ENCODE data around the gene MEGF8. TPM values are rescaled to one million over a fixed set of nuclear protein-coding genes. Genes with fewer than 3 reads are reported as not detected.

The MEGF8 gene
- total RNA-seq, 4 donors from 2014 or later, result 10.7 to 21.5 (median 16.1) TPM

GRCh38 chr19:42388851-42389489 is 63.5 kb downstream of the MEGF8 start:
- Histone ChIP-seq H3K9me3 (no peaks in the 10 kb centered on the region), H3K27ac (no peak overlapping the region), H3K36me3 (no peaks in the 10 kb centered on the region), H3K4me3 (no peak overlapping the region), H3K4me1 (peaks cover 11% of the 10 kb centered on the region), H3K27me3 (peaks cover 21% of the 10 kb centered on the region)
- TF ChIP-seq CTCF (IDR thresholded peaks at IDR 0.05), result no peak
- TF ChIP-seq EP300 (IDR thresholded peaks at IDR 0.05), result no peak
- TF ChIP-seq POLR2AphosphoS5 (IDR thresholded peaks at IDR 0.05), result no peak
- TF ChIP-seq POLR2A (IDR thresholded peaks at IDR 0.05), result no peak
- 67% methylated on average over 20 of the region's 20 CpGs for WGBS
- DNase-seq (ENCODE audit: low spot score in 2 of 2), result no peak

GRCh38 chr19:42389899-42390298 is 64.5 kb downstream of the MEGF8 start, which contains the start of gene CNFN:
CNFN (minus strand) TSS chr19:42390297; CDS start chr19:42389037, 1,260 bp downstream.
- Histone ChIP-seq H3K36me3 (no peaks in the 10 kb centered on the region), H3K27ac (no peak within 1 kb of the TSS), H3K4me3 (no peak within 1 kb of the TSS), H3K9me3 (no peaks in the 10 kb centered on the region), H3K4me1 (peaks cover 11% of the 10 kb centered on the region), H3K27me3 (peaks cover 21% of the 10 kb centered on the region)
- DNase-seq (ENCODE audit: low spot score in 2 of 2), result no peak
- TF ChIP-seq POLR2A (IDR thresholded peaks at IDR 0.05), result no peak
- TF ChIP-seq EP300 (IDR thresholded peaks at IDR 0.05), result no peak
- no peak for TF ChIP-seq CTCF (IDR thresholded peaks at IDR 0.05)
- TF ChIP-seq POLR2AphosphoS5 (IDR thresholded peaks at IDR 0.05), result no peak
- WGBS, result 43% methylated on average over 12 of the region's 12 CpGs

GRCh38 chr19:42392165-42392564 is 66.7 kb downstream of the MEGF8 start:
- whole genome bisulfite sequencing, result 80% methylated on average over 4 of the region's 4 CpGs
- H3K36me3 ChIP-seq, result no peaks in the 10 kb centered on the region
- H3K4me1 ChIP-seq, result peaks cover 5% of the 10 kb centered on the region
- H3K9me3 ChIP-seq, result no peaks in the 10 kb centered on the region
- peaks cover 21% of the 10 kb centered on the region for H3K27me3 ChIP-seq
- TF ChIP-seq POLR2A (IDR thresholded peaks at IDR 0.05) (no peak), EP300 (IDR thresholded peaks at IDR 0.05) (no peak), CTCF (IDR thresholded peaks at IDR 0.05) (no peak), POLR2AphosphoS5 (IDR thresholded peaks at IDR 0.05) (no peak)
- no peak overlapping the region for H3K4me3 ChIP-seq
- DNase-seq (ENCODE audit: low spot score in 2 of 2), result no peak
- H3K27ac ChIP-seq, result peak overlapping the region; percentile 5

GRCh38 chr19:42394751-42395150 is 69.3 kb downstream of the MEGF8 start:
- Histone ChIP-seq H3K36me3 (no peaks in the 10 kb centered on the region), H3K27ac (no peak overlapping the region), H3K27me3 (peaks cover 9% of the 10 kb centered on the region), H3K4me1 (peaks cover 12% of the 10 kb centered on the region), H3K4me3 (no peak overlapping the region), H3K9me3 (no peaks in the 10 kb centered on the region)
- DNase-seq (ENCODE audit: low spot score in 2 of 2), result no peak
- TF ChIP-seq POLR2AphosphoS5 (IDR thresholded peaks at IDR 0.05), result no peak
- TF ChIP-seq POLR2A (IDR thresholded peaks at IDR 0.05), result no peak
- TF ChIP-seq EP300 (IDR thresholded peaks at IDR 0.05), result no peak
- no peak for TF ChIP-seq CTCF (IDR thresholded peaks at IDR 0.05)
- 80% methylated on average over 8 of the region's 8 CpGs for WGBS

GRCh38 chr19:42396381-42397262 is 71.2 kb downstream of the MEGF8 start:
- peak; percentile 99 for DNase-seq (ENCODE audit: low spot score in 2 of 2)
- Histone ChIP-seq H3K27ac (peak overlapping the region; percentile 85), H3K9me3 (no peaks in the 10 kb centered on the region), H3K4me3 (peak overlapping the region; percentile 47), H3K27me3 (no peaks in the 10 kb centered on the region), H3K36me3 (no peaks in the 10 kb centered on the region), H3K4me1 (peaks cover 20% of the 10 kb centered on the region)
- 4% methylated on average over 30 of the region's 42 CpGs for WGBS
- TF ChIP-seq POLR2A (IDR thresholded peaks at IDR 0.05), result peak in 1 of 2 donors; percentile 10
- no peak for TF ChIP-seq CTCF (IDR thresholded peaks at IDR 0.05)
- TF ChIP-seq POLR2AphosphoS5 (IDR thresholded peaks at IDR 0.05), result peak in 1 of 3 donors; percentile 50

Measured in suprapubic skin (tissue), 4 donors.